ENCODE results near the gene NELFCD.

DNA sequence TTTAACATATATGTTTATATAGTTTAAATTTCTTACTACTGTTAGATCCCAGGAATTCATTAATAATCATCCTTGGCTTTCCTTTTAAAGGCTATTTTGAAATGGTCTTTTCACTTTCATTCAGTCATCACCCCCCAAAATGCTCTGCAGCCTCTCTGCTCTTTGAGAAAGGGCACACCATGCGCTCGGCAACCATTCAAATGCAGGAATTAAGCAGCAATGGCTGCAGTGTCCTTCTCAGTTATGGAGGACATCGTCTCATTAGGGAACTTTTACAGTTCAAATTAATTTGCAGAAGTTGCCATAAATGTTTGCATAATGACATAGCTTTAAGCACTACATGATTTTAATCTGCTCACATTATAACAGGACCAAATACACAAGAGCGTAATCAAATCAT is 44.5 kb downstream of the NELFCD start:
- TF ChIP-seq, protein P1, sequence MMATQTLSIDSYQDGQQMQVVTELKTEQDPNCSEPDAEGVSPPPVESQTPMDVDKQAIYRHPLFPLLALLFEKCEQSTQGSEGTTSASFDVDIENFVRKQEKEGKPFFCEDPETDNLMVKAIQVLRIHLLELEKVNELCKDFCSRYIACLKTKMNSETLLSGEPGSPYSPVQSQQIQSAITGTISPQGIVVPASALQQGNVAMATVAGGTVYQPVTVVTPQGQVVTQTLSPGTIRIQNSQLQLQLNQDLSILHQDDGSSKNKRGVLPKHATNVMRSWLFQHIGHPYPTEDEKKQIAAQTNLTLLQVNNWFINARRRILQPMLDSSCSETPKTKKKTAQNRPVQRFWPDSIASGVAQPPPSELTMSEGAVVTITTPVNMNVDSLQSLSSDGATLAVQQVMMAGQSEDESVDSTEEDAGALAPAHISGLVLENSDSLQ (IDR thresholded peaks at IDR 0.05), result no peak
- TF ChIP-seq L3MBTL2 (conservative IDR thresholded peaks at IDR 0.05) (no peak), FOXM1 (IDR thresholded peaks at IDR 0.05; ENCODE audit: borderline replicate concordance) (no peak)

Data from HEK293T (cell line).